HG02571 (cell line): ENCODE measurements around the gene VILL.
"Not testable (repeated sequence)": the region's sequence is repeated elsewhere in the genome, so short reads cannot be mapped to it uniquely, and the experiment has no call there.

Experiments used
- ATAC-seq: cut with Tn5 transposase; IDR thresholded peaks from one replicate; pipeline ENCODE4 v1.9.1; 2021; ENCODE audit warnings: mild to moderate bottlenecking, moderate library complexity; ENCODE audit not compliant: unreplicated experiment

The VILL gene

GRCh38 chr3:37985637-37986320, 4.8 kb upstream of the VILL start:
- ATAC-seq = no peak

- ATAC-seq = no peak
These were observed 3.9 kb upstream of the VILL start for GRCh38 chr3:37986479-37987314.

- no peak for ATAC-seq
These were observed 3.3 kb upstream of the VILL start for GRCh38 chr3:37987315-37987697.

- no peak for ATAC-seq
These were observed 2.8 kb upstream of the VILL start for GRCh38 chr3:37987751-37988179.

GRCh38 chr3:37988376-37988775, 2.2 kb upstream of the VILL start:
- not testable (repeated sequence) for ATAC-seq

GRCh38 chr3:37988931-37989525, 1.6 kb upstream of the VILL start:
- no peak for ATAC-seq

GRCh38 chr3:37989821-37990480, 635 bp upstream of the VILL start:
- ATAC-seq = no peak

- no peak for ATAC-seq
These were observed 523 bp downstream of the VILL start for GRCh38 chr3:37991109-37991508.

- no peak for ATAC-seq
These were observed 1.2 kb downstream of the VILL start for GRCh38 chr3:37991823-37992222.

GRCh38 chr3:37992271-37993066, 1.9 kb downstream of the VILL start:
- ATAC-seq = no peak

GRCh38 chr3:37993067-37993455, 2.5 kb downstream of the VILL start:
- ATAC-seq = no peak

GRCh38 chr3:37993460-37993819, 2.9 kb downstream of the VILL start:
- ATAC-seq = no peak

GRCh38 chr3:37993820-37994638, 3.4 kb downstream of the VILL start:
- peak; percentile 50 for ATAC-seq

GRCh38 chr3:37994639-37994972, 4.0 kb downstream of the VILL start:
- no peak for ATAC-seq

- no peak for ATAC-seq
These were observed 5.4 kb downstream of the VILL start for GRCh38 chr3:37995652-37996641.

- peak; percentile 47 for ATAC-seq
These were observed 6.3 kb downstream of the VILL start for GRCh38 chr3:37996785-37997301.

GRCh38 chr3:37997342-37997741, 6.8 kb downstream of the VILL start:
- ATAC-seq = no peak

GRCh38 chr3:37997791-37998370, 7.3 kb downstream of the VILL start:
- ATAC-seq = no peak
